NCI-H128 (cell line): ENCODE results near the gene POLR3H.
"Not testable (repeated sequence)": the region's sequence is repeated elsewhere in the genome, so short reads cannot be mapped to it uniquely, and the experiment has no call there.

Experiments
- DNase-seq: peaks from one replicate; lab custom pipeline; 2025; ENCODE audit not compliant: unreplicated experiment; lab: John Stamatoyannopoulos, UW

Gene POLR3H, protein sequence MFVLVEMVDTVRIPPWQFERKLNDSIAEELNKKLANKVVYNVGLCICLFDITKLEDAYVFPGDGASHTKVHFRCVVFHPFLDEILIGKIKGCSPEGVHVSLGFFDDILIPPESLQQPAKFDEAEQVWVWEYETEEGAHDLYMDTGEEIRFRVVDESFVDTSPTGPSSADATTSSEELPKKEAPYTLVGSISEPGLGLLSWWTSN

DNA sequence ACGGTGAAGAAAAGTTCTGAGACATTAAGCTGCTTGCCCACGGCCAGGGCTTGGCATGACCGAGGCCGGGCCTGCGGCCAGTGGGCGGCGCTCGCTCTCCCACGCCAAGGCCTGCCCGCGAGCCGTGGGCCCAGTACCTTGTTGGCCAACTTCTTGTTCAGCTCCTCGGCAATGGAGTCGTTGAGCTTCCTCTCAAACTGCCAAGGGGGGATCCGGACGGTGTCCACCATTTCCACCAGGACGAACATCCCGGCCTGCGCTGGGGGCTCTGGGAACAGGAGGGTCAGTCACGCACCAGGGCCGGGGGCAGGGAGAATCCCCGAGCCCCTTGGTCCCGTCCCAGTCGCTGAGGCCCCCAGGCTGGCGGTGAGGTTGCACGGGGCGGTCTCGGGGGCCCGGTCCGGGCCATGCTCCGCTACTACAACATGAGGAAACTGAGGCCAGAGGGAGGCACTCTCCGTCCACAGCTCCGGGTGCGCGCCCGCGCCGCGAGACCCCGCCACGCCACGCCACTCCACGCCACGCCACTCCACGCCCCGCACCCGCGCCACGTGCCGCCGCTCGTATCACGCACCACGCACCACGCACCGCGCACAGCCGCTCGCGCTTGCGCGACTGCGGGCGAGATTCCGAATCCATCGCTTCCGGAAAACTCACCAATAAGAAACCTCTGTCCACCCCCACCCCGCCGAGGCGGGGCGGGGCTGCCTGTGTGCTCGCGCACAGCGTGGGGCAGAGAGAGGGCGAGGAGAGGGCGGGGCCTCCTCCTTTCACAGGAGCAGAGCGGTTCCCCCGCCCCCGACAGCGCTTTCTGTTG, at the start of gene POLR3H:
Gene POLR3H (minus strand): TSS at position 617 of the 817 bp plus-strand sequence. CDS start 369 bp downstream, at position 248.
- DNase-seq = peak; percentile 87

DNA sequence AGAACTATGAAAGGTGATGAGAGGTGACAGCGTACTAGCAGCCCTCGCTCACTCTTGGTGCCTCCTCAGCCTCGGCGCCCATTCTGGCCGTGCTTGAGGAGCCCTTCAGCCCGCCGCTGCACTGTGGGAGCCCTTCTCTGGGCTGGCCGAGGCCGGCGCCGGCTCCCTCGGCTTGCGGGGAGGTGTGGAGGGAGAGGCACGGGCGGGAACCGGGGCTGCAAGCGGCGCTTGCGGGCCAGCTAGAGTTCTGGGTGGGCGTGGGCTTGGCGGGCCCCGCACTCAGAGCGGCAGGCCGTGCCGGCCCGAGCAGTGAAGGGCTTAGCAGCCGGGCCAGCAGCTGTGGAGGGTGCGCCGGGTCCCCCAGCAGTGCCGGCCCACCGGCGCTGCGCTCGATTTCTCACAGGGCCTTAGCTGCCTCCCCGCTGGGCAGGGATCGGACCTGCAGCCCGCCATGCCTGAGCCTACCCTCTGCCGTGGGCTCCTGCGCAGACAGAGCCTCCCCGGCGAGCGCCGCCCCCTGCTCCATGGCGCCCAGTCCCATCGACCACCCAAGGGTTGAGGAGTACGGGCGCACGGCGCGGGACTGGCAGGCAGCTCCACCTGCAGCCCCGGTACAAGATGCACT, 49.2 kb upstream of the POLR3H start:
- DNase-seq = not testable (repeated sequence)

DNA sequence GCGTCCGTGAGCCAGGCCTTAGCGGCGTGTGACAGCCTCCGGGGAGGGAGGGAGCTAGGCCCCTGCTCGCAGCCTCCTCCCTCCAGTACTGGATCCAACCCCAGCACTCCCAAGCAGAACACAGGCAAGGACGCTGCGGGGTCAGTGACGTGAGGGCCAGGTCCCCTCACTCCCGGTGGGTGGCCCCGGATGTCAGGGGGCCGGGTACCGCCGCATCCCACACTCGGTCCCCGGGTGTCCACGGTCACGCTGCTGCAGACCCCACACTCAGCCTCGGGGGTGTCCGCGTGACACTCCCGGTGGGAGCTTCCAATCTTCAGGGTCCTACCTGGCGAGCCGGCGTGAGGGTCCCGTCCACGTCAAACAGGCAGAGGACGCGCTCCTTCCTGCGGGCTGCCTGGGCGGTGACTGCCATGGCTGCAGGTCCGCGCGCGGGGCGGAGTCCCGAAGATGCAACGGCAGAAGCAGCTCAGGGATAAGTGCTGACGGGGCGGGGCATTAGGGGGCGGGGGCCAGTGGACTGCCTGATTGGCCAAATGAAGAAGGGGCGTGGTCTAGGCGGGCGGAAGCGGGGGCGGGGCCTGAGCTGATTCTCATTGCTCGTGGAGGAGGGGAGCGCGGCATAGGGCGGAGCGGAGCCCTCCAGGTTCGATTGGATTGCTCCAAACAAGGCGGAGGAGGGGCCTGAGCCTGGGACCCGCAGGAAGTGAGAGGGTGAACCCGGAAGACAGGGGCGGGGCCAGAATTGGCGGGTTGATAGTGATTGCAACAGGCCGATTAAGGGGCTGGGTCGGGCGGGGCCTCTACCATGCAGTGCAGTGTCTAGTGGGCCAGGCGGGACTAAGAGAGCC, 45.3 kb upstream of the POLR3H start, which contains the start of gene PMM1:
Gene PMM1 (minus strand): TSS at position 450 of the 851 bp plus-strand sequence. CDS start 35 bp downstream, at position 415.
- DNase-seq = peak; percentile 96

DNA sequence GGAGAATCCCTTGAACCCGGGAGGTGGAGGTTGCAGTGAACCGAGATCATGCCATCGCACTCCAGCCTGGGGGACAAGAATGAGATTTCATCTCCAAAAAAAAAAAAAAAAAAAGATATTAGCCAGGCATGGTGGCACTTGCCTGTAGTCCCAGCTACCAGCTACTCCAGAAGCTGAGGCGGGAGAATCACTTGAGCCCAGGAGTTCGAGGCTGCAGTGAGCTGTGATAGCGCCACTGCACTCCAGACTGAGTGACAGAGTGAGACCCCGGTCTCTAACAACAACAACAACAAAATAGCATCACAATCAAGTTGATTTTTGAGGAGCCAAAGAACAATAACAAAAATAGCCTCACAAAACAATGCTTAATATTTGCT, 43.1 kb upstream of the POLR3H start:
- DNase-seq = no peak

DNA sequence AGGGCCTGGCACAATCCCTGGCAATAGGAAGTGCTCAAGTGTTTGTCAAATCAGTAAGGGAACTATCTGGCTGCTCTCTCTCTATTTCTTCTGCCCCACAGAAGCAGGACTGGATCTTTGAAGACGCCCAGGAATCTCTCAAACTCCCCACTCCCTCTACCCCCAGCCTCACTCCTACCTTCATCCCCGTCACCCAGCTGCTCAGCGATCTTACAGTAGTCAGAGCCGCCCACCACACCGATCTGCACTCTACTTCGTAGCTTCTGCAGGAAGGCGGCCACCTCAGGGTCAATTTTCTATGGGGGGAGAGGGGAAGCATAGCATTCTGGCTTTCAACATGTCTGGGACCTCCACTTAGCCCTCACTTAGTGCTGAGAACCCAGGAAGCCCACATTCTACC, 41.6 kb upstream of the POLR3H start:
- no peak for DNase-seq

DNA sequence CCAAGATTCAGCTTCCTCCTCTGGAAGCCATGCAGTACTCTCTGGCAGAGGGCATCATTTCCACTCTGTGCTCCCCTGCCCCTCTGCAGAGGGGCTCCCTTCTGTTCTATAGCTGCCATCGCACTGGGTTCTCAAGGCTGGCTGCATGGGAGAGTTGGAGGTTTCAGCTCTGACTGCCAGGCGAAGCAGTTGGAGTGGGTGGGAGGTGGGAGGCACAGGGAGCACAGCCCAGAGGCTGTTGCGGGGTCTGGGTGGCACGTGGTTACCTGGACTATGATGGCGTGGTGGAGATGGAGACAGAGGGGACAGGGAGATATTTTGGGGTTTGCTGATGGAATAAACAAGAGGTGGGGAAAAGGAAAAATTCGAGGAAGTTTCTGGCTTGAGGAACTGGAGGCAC, 40.6 kb upstream of the POLR3H start:
- DNase-seq = no peak

DNA sequence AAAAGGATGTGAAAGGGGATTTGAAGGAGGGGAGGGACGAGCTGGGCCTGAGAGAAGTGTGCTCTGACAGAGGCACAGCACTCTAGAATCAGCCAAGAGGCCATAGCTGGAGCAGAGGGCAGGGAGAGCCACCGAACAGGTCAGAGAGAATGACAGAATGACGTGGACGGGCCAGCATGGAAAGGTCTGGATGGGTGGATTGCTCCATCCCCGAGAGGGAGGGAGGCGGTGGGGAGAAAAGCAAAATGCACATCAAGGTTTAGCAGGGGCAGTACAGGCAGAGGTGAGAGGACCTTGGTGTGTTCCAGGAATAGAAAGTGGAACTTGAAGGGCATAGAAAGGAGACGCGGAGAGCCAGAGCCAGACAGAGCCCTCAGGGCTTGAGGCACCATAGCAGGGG, 38.4 kb upstream of the POLR3H start:
- no peak for DNase-seq

DNA sequence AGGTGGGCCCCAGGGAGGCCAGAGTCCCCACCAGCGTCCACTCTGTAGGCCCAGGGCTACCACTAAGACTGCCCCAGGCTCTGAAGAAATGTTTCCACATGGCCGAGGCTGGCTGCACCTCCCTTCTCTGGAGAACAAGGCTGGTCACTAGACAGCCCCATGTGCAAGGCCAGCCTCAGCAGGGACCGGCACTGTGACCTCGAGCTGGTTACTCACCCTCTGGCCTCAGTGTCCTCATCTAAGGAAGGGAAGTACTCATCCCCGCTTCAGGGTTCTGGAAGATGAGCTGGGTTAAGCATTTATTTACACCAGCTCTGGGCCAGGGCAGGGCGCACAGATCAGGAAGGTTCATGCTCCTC, 35.7 kb upstream of the POLR3H start:
- no peak for DNase-seq

DNA sequence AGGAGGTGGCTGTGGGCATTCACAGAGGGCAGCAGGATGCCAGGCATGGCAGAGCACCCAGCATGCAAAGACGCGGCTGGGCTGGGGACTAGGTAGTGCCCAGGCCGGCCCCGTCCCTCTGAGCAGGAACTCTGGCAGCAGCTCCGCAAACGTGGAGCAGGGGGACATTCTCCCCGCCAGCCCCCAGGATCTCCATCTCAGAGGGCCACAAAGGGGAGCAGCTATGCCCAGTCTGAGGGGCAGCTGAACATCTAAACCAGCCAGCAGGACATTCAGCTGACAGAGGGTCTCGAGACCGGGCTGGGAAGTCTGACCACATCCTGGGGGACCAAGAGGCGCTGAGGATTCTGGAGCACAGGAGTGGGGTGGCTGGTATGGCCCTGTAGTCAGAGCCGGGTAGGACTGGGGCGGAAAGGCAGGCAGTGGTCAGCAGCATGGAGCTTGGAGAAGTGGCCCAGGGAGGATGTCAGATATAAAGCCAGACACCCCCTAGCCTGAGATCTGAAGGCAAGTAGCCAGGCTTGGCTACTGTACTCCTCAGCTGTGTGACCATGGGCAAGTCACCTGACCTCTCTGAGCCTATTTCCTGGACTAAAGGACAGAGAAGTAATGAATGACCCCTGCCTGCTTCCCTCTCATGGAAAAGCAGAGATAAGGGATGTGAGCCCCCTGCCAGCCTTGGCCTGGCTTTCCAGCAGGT, 35.2 kb upstream of the POLR3H start:
- no peak for DNase-seq

DNA sequence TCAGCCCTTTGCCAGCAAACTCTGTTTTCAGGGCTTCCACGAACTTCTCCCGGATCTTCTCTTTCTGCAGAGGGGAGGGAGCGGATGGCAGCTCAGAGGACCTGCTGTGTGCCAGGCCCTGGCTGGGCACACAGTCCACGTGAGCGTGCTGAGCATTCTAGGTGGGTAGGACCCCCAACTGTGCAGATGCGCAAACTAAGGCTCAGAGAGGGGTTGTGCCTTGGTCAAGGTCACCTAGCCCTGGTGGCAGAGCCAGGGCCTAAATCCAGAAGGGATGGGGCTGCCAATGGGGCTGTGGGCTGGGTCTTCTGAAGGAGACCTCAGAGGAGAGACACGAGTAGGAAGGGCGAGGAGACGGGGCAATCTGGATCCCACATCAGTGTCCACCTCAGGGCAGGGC, 34.5 kb upstream of the POLR3H start:
- DNase-seq = no peak

DNA sequence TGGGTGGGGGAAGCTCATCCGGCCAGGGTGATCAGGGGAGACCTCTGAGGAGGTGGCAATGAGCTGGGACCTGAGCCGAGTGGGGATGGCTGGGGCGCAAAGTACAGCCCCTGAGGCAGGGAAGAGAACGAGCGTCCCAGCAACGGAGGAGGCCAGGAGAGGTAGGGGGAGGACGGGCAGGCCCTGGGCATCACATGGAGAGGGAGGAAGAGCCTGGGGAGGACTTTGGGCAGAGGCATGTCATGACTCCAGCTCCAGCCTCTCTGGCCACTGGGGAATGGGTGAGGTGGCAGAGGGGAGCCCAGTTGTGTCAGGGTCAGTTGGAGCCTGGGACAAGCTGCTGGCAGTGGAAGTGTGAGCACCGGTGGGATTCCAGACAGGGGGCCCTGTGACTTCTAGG, 33.8 kb upstream of the POLR3H start:
- DNase-seq = no peak

DNA sequence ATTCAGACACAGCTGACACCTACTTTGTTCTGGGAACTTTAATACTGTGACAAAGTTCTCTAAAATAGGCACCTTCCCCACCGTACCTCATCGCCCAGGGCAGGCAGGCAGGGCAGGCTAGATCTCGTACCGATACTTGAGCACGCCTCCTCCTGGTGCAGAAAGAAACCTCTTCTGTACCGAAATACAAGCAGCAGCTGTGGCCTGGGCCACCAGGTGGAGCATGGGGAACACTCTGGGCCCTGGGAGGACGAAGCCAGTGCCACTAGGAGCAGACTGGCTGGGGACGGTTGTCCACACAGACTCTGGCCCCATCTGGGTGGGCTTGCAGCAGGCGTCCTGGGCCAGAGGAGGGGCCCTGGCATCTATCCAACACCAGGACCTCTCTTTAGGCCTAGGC, 32.6 kb upstream of the POLR3H start:
- no peak for DNase-seq

DNA sequence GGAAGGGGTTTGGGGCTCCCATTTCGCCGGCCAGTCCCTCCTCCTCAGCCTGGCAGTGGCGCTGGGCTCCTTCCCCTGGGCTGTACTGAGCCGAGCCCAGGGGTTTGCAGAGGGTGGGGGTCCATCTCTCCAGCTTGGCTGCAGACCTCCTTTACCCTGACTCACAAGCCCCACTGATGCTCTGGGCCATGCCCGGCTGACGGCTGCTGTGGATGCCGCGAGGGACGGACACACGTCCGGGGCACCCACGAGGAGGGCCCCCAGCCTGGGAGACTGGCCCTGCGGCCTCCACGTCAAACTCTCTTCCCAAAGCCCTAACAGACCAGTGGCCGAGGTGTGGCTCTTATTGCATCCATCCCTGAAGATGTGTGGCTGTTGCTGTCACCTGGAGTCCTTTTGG, 31.3 kb upstream of the POLR3H start:
- no peak for DNase-seq

DNA sequence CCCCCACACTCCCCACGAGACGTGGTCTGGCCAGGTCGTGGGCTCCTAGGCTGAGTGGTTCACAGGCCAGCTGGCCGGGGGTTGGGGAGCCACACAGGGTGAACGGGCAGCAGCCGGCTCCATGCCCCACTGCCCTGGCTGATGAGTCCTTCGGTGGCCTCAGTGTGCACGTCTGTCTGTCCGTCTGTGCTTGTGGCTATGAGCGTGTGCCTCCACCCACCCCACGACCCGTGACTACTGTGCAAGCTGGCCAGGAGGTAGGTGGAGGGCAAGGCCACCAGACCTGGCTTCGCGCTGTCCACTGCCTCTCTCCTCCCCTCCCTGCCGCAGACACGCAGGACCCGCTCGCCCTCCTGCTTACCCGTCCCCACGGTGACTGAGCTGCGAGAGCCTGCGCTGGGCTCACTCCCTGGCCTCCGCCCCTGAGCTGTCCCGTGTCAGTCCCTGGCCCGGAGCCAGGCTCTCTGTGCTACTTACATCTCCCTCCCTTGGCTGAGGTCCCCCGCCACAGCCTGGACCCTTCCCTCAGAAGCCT, 30.6 kb upstream of the POLR3H start:
- no peak for DNase-seq

DNA sequence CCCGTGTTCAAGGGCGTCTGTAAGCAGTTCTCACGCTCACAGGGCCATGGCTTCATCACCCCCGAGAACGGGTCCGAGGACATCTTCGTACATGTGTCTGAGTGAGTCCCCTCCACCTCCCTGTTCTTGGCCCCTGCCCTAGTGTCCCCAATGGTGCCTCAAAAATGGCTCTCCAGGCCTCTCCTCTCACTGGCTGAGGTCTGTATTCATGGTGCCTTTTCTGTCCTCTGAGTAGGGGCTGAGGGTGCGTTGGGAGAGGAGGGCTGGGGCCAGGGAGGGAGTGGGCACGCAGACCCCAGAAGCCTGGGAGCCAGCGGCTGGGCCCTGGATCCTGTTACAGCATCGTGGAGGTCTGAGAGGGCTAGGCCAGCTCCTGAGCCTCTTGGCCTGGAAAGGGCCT, 29.4 kb upstream of the POLR3H start:
- DNase-seq = no peak

DNA sequence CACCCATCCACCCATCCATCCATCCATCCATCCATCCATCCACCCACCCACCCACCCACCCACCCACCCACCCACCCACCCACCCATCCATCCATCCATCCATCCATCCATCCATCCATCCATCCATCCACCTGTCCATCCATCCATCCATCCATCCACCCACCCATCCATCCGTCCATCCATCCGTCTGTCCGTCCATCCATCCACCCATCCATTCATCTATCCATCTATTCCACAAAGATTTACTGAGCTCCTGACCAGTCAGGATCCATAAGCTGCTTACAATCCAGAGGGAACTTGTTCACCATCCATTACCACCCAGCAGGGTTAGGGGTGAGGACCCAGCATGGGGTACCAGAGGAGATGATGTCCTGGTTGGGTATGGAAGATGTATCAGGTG, 28.0 kb upstream of the POLR3H start:
- not testable (repeated sequence) for DNase-seq

DNA sequence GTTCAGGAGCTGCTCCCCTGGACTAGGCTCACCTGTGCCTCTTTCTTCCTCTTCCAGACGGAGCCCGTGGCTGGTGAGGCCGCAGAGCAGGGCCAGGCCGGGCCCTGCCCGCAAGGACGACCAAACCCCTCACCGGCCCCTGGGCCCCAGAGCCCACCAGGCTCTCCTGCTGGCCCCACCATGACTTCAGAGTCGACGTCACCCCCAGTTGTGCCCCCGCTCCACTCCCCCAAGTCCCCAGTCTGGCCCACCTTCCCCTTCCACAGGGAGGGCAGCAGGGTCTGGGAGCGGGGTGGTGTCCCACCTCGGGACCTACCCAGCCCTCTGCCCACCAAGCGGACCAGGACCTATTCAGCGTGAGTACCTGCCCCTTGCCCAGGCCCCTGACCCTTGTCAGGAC, 27.5 kb upstream of the POLR3H start:
- no peak for DNase-seq

DNA sequence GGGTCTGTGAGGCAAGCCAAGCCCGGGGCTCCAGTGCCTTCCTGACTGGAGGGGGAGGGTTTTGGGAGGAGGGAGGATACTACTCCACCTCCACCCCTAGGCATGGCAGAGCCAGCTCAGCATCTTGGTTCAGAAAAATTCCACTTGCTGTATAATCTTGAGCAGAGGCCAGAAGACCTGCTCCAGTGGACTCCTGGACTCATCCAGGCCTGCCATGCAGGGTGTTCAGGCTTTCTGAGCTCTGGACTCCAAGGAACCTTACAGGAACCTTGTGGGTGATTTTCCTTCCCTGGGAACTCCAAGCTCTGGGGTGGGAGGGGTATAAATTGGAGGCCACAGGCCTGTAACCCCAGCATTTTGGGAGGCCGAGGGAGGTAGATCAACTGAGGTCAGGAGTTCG, 26.0 kb upstream of the POLR3H start:
- DNase-seq = no peak

DNA sequence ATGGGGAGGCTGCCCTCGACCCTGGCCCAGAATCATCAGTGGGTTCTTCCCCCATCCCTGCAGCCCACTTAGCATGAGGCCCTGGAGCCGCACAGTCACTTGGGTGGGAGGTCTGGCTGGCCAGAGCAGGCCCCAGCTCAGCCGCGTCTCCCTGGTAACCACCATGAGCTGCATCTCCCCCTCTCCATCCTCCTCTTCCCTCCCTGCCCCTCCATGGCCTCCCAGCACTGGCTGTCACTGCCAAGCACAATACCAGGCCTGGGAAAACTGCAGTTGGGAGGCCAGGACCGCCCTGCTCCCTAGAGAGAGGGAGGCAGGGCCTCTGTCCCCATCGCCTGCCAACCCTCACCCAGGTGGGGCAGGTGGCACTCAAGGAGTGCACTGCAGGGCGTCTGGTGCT, 24.5 kb upstream of the POLR3H start:
- DNase-seq = no peak

DNA sequence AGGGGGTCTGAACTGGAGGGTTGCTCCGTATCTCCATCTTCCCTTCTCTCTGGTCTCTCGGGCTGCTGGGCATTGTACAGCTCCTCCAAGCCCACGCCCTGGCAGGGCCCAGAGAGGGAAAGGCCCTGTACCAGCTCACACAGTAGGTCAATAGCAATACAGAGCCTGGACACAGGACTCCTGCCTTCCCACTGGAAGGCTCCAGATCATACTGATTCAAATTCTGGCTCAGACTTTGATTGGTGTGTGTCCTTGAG, 23.2 kb upstream of the POLR3H start:
- no peak for DNase-seq
